GM08714 (cell line): ENCODE data around the gene ADRA2B.
A peak's percentile ranks its signal among the peaks of the same experiment; 100 is the strongest.

ENCODE experiments used
- H3K4me3 ChIP-seq: fragments of 200-500 bp; sonication (Bioruptor generic); 2 replicates; pipeline ENCODE4 v1.5.1; 2014; ENCODE audit warnings: mild to moderate bottlenecking, low read length, inconsistent platforms
- ZNF274 ChIP-seq: IDR thresholded peaks from 2 replicates; pipeline ENCODE4 v1.6.1; 2012; ENCODE audit warnings: mild to moderate bottlenecking, low read depth, low read length

Gene ADRA2B

DNA sequence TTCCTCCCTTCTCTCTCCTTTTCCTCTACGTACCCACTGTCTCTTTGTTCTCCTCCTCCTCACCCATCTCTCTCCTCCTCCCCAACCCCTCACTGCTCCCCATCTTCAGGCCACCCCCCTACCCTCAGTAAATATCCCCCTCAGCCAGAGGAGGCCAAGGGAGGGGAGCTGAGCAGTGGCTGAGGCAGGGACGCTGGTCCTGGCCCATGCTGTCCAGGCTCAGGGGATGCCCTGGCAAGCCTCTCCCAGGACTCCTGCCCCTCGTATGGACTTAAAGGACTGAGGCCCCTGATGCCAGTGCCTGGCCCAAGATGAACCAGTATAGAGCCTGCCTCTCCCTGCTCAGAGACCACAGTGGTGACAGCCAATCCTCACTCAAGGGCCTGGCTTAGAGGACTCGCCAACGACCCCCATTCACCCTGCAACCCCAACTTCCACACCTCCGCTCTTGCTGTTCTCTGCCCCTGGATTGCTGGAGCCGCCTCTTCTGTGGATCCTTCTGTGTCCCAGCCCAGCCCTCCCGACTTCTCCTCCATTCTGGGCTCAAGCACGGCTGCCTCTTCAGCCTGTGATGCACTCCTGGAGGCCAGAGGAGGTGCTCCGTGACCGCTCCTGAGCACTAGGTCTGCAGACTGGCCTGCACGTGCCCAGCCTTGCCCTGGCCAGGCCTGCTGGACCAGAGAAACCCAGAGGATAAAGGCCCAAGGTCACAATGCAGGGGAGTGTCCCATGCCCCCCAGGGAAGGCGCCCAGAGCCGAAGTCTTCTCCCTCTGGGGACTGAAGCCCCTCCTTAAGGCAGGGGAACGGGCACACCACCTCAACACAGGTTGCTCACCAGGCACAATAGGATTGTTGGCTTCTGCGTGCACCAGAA, 38.4 kb upstream of the ADRA2B start:
- TF ChIP-seq ZNF274, result no peak
- H3K4me3 ChIP-seq, result no peak overlapping the region

DNA sequence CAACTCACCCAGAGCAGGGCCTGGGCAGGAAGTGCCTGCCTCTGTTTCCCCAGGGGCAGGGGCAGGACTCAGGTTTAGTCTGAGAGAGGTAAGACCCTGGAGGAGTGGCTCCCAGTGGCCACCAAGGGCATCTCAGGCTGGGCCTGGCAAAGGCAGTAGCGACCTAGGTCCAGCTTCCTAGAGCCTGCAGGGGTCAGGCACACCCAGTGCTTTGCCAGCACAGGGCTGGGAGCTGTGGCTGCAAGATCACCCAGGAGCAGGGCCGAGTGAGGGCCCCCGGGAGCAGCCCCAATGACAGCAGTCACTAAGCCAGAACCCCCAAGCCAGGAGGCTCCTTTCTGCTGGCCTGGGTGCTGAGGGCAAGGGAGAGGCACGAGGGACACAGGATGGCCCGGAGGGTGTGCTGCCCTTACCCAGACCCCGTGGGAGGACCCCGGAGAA, 37.6 kb upstream of the ADRA2B start:
- no peak overlapping the region for H3K4me3 ChIP-seq
- no peak for TF ChIP-seq ZNF274

DNA sequence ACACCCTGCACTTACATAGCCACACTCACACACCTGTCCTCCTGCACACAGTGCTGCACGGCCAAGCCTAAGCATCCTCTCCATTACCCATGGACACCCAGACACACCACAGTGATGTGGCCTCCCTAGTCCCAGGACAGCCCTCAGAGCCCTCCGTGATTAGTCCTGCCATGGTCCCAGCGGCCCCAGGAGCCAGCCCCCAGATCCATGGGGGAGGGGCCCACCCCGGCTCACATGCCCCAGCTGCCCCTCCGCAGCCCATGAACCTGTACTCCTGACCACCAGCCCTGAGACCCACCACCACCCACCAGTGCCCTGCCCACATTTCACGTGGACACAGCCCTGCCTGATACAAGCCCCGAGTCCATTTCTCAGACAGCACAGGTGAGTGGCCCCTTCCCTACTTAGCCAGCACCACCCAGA, 36.9 kb upstream of the ADRA2B start:
- H3K4me3 ChIP-seq, result no peak overlapping the region
- TF ChIP-seq ZNF274, result no peak

DNA sequence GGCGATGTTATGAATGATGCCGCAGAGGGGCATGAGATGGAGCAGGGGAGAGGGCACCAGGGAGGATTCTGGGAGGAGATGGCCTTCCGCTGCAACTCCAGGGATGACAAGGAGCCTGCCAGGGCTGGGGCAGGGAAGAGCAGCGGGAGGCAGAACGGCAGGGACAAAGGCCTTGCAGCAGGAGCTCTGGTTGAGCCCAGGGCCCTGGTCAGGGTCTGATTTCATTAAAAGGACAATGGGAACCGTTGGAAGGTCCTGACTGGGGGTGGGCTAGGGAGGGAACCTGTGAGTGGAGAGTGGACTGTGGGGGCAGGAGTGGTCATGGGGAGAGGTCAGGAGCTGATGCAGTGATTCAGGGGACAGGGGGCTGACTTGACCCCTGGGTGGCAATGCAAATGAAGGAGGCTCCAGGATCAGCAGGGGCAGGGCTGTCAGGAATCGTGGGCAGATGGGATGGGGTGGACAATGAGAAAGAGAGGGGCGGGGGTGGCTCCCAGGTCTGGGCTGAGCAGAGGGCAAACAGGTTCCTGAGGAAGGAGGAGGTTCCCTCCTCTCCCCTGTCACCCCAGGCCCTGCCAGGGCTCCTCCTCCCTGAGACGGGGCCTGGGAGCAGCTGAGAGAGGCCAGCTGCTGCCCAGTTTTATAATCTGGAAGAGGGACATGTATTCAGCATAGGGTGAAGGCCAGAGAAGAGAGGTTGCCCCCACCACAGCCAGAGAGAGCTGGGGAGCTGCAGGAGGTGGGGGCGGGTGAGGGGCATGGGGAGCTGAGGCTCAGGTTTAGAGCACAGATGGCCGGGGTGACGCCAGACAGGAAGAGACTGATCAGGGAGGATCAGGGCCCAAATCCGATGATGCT, 36.2 kb upstream of the ADRA2B start:
- TF ChIP-seq ZNF274, result no peak
- H3K4me3 ChIP-seq, result no peak overlapping the region

DNA sequence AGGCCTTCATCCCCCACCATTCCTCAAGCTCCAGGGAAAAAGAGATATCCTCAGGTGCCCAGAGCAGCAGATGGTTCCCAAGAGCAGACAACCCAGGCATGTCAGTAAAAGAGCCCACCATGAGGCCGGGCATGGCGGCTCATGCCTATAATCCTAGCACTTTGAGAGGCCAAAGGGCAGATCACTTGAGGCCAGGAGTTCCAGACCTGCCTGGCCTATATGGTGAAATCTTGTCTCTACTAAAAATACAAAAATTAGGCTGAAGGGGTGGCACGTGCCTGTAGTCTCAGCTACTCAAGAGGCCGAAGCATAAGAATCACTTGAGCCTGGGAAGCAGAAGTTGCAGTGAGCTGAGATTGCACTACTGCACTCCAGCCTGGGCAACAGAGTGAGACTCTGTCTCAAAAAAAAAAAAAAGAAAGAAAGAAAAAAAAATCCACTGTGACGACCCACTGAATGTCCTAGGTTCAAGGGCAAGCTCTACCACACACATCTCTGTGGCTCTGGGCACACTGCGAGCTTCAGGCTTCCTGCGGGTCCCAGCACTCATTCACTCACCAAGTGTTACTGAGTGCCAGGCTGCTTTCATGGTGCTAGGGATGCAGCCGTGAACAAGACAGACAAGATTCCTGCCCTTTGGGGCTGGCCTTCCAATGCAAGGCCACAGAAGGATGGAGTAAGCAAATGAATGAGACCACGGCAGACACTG, 35.4 kb upstream of the ADRA2B start:
- no peak overlapping the region for H3K4me3 ChIP-seq
- no peak for TF ChIP-seq ZNF274

DNA sequence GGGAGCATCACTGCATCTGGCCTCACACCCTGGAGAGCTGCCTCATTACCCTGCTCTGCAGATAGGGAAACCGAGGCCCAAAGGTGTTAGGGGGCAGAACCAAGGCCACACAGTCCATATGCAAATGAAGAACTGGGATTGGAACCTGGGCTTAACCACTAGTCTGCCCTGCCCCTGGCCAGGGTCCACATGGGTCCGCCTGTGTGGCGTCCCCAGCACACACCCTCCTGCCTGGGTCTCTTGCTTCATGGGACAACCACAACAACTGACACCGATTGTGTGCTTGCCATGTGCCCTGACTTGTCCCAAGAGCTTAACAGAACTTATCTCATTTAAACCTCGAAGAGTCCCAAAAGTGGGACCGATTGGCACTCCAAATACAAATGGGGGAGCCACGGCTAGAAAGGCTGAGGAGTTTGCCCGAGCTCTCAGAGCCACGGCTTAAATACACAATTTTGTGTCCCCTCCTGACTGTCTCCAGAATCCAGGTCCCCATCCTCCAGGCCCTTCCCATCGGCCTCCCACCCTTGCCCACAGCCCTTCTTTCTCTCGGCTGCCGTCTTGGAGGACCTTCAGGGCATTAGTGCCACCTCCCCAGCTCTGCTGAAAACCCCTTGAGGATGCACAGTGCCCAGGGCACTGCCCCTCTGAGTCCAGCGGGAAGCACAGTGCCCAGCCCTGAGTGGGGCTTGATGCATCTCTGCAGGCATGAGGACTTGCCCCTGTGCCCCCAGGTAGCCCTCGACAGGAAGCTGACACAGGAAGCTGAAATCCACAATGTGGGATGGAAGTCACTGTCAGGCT, 34.6 kb upstream of the ADRA2B start:
- no peak overlapping the region for H3K4me3 ChIP-seq
- TF ChIP-seq ZNF274, result no peak

DNA sequence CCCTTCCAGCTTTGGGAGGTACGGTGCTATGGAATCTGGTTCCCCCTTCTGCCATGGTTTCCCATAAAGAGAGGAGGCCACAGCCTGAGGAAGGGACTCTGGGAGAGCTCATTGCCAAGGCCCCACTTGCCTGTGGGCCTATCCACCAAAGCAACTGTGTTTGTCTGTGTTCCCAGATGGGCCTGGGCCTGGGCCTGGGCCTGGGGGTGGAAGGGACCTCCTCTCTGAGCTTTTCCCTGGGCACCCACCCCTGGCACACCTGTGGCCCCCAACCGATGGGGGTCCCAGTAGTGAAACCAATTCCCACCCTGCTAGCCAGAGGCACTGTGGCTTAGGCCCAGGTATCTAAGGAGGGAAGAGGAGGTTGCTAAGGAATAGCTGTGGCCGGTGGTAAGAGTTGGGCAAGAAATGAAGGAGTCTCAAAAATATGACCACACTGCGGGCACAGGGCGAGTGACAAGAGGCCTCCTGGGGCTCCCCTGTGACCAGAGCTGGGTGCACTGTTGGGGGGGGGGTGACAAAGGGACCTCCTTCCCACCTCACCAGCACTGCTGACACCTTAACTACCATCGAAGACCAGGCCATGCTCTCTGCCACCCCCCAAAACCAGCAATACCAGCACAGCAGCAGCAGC, 33.8 kb upstream of the ADRA2B start:
- no peak overlapping the region for H3K4me3 ChIP-seq
- TF ChIP-seq ZNF274, result no peak

DNA sequence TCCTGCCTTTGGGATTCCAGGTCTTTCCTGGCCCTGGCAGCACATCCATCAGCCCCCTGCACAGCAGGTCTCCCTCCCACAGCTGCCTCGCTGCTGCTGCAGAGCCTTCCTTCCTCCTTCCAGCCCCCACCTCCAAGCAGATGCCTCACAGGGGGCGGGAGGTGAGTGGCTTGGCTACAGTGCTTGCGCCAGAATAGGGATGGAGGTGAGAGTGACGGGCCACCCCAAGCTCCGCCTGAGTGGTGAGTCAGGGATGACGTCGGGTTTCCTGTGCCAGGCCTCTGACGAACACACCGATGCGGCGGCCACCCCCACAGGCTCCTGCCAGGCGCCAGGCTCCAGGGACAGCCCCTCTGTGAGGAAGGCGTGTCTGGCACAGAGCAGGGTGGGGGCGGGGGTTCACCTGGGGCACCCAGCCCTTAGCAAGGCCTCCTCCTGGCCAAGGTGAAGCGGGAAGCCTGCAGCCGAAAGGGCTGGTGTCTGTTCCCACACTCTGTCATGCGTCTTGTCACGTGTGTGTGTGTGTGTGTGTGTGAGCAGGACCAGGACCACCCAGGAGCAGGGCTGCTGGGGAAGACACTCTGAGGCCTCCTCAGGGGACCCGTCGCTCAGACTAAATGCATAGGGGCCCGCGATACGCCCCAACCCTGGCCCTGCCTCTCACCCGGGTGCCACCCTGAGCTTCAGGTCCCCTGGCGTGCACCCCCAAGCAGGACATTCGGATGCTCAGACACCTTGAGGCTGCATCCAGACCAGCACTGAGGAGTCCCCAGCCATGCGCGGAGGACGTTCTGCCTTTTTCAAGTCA, 32.2 kb upstream of the ADRA2B start:
- no peak overlapping the region for H3K4me3 ChIP-seq
- TF ChIP-seq ZNF274, result no peak

DNA sequence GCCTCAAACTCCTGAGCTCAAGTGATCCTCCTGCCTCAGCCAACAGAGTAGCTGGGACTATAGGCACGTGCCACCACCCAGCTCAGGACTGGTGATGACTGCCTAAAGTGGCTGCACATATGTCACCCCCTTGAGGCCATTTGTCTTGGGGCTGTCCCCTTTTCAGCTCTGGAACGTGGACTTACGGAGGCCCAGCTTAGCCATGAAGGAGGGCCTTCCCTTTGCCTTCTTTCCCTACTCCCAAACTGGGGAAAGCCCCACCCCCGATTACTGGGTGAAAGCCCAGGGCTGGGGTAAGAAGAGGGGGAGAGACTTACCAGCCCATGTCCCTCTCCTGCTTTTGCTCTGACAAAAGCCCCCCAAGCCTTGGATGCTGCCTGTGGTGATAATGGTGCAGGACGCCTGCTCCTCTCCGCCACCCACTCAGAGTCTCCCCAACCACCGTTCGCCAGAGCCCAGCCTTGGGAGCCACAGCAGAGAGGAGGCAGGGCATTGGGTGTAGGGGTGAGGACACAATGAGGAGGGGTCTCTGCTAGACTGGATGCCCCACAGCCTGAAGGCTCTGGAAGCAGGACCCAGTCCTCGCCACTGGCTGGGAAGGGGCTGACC, 31.3 kb upstream of the ADRA2B start:
- no peak overlapping the region for H3K4me3 ChIP-seq
- no peak for TF ChIP-seq ZNF274

DNA sequence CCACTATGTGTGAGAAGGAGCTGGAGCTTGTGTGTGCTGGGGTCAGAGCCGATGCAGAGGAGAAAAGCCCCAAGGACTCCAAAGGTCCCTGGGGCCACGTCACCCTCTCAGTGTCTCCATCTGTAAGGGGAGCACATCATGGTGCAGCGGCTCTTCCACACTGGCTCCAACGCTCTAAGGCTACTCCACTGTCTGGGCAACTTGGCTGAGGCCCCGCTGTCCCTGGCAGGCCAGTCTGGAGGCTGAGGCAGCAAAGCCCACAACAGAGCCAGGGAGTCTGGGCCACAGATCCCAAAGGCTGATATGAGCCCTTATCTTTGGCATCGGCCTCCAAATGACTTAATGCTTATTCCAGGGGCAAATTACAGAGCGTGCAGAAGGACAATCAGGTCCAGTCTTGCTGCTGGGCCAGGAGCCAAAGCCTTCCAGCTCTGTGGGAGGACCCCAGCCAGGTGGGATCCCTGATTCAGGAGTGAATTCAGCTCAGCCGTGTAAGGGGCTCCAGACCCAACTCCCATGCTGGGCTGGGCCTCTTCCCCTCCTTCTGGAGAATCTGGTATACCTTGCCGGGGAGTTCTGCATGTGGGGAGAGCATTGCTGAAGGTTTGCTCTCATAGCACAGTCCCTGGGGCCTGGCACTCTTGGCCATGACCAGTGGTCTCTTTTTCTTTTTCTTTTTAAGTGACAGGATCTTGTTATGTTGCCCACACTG, 30.7 kb upstream of the ADRA2B start:
- H3K4me3 ChIP-seq, result no peak overlapping the region; the same call in 1 of the 2 replicates
- TF ChIP-seq ZNF274, result no peak

DNA sequence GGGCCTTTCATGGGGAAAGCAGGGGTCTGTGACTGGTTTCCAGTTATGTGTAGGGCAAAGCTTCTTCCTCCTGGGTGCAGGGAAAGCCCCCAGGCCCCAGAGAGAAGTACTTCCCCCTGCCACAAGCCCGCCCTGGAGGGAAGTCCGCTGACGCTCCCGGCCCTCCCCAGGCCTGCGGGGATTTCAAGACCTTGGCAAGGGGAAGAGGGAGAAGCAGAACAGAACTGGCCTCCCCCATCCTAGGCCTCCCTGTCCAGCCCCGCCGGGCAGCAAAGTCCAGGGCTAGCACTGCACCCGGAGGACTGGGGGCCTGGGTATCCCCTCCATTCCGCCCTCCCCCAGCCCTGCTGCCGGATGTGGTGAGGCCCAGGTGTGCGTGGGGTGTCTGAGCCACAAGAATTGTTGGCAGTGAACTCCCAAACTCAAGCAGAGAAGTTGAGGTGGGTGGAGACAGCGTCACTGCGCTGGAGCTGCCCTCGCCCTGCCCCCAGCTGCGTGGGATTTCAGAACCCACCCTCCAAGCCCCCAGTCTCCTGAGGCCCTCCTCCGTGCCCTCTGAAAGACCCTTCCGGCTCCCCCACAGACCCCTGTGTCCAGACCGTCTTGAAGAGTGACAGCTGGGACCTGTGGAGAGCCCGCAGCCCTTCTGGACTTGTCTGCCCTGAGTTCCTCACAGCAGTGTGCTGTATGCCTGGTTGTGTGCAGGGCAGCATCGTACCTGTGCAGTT, 29.9 kb upstream of the ADRA2B start:
- peak overlapping the region; percentile 33; the same call in 1 of the 2 replicates for H3K4me3 ChIP-seq
- no peak for TF ChIP-seq ZNF274
